NOMO-1 treated with dmso at 0.1 percent for 144 hours (cell line): ENCODE results near the gene SYNJ2.
"Not testable (repeated sequence)": the region's sequence is repeated elsewhere in the genome, so short reads cannot be mapped to it uniquely, and the experiment has no call there.

ENCODE experiments used
- DNase-seq: peaks from one replicate; lab custom pipeline; 2025; ENCODE audit not compliant: unreplicated experiment; lab: John Stamatoyannopoulos, UW

SYNJ2 gene, protein sequence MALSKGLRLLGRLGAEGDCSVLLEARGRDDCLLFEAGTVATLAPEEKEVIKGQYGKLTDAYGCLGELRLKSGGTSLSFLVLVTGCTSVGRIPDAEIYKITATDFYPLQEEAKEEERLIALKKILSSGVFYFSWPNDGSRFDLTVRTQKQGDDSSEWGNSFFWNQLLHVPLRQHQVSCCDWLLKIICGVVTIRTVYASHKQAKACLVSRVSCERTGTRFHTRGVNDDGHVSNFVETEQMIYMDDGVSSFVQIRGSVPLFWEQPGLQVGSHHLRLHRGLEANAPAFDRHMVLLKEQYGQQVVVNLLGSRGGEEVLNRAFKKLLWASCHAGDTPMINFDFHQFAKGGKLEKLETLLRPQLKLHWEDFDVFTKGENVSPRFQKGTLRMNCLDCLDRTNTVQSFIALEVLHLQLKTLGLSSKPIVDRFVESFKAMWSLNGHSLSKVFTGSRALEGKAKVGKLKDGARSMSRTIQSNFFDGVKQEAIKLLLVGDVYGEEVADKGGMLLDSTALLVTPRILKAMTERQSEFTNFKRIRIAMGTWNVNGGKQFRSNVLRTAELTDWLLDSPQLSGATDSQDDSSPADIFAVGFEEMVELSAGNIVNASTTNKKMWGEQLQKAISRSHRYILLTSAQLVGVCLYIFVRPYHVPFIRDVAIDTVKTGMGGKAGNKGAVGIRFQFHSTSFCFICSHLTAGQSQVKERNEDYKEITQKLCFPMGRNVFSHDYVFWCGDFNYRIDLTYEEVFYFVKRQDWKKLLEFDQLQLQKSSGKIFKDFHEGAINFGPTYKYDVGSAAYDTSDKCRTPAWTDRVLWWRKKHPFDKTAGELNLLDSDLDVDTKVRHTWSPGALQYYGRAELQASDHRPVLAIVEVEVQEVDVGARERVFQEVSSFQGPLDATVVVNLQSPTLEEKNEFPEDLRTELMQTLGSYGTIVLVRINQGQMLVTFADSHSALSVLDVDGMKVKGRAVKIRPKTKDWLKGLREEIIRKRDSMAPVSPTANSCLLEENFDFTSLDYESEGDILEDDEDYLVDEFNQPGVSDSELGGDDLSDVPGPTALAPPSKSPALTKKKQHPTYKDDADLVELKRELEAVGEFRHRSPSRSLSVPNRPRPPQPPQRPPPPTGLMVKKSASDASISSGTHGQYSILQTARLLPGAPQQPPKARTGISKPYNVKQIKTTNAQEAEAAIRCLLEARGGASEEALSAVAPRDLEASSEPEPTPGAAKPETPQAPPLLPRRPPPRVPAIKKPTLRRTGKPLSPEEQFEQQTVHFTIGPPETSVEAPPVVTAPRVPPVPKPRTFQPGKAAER (N-terminal part only)

DNA sequence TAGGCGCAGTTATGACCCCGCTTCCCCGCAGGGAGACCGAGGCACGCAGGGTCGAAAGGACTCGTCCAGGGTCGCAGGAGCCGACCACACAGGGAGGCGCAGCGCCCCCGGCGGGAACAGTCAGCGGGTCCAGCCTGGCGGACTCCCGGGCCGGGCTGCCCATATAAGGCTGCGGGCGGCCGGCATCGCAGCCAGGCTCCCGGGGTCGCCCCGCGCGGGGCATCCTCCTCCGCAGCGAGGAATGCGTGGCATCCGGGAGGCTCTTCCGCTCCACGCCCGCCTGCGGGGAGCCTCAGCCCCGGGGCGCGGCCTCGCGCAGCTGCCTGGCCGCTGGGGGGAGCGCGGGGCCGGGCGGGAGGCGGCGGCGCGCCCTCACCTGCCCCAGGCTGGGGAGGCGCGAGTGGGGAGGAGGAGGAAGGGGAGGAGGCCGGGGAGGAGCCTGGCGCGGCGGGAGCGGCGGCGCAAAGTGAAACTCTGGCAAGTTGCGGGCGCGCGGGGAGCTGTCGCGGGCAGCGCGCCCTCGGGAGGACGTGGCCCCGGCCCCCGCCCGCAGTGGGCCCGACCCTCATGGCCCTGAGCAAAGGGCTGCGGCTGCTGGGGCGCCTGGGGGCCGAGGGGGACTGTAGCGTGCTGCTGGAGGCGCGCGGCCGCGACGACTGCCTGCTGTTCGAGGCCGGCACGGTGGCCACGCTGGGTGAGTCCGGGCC, at the start of gene SYNJ2:
SYNJ2 (plus strand) TSS at position 469 of the 707 bp plus-strand sequence; CDS start at position 568, 99 bp downstream.
- DNase-seq: peak; percentile 41

DNA sequence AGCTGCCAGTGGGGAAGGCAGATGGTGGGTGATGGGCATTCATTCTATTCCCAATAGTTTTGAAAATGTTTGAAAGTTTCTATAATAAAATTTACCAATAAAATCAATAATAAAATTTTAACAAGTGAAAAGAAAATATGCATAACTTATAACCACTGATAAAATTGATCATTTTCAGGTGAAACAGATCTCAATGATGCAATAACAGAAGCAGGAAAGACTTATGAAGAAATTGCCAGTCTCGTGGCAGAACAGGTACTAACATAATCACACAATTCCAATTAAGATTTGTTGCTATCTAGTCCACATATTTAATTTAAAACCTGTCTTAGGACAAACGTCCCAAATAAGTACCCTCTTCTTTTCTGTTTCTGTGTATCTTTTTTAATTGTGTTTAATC, 45.9 kb upstream of the SYNJ2 start:
- no peak for DNase-seq

DNA sequence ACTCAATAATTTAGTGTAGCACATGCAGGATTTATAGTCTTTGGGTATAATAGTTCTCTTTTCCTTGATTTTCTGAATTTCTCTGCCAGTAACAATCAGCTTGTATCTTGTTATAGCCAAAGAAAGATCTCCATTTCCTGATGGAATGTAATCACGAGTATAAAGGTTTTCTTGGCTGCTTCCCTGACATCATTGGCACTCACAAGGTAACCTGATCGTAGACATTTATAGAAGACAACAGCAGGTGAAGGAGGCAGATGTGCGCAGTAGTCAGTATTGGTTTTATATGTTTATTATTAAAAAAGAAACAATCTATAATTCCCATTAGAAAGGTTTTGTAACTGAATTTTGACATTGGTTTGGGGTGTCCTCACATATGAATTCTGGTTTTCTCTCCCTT, 44.3 kb upstream of the SYNJ2 start:
- no peak for DNase-seq

DNA sequence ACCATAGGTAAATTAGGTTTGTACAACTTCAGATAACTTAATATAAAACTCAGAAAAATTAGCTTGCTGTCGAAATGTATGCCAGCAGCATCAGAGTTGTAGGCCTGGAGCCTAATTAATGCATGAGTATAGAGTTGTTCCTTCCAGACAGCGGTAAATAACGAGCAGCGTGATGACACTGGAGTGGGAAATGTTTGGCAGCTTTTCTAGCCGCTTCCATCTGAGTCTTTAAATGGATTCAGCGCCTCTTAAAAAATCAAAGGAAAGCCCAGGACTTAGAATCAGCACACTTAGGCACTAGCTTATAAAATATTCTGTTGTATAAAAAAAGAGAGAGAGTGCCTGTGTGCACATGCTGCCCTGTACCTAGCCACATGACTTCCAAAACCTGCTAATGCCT, 43.7 kb upstream of the SYNJ2 start:
- DNase-seq: no peak

DNA sequence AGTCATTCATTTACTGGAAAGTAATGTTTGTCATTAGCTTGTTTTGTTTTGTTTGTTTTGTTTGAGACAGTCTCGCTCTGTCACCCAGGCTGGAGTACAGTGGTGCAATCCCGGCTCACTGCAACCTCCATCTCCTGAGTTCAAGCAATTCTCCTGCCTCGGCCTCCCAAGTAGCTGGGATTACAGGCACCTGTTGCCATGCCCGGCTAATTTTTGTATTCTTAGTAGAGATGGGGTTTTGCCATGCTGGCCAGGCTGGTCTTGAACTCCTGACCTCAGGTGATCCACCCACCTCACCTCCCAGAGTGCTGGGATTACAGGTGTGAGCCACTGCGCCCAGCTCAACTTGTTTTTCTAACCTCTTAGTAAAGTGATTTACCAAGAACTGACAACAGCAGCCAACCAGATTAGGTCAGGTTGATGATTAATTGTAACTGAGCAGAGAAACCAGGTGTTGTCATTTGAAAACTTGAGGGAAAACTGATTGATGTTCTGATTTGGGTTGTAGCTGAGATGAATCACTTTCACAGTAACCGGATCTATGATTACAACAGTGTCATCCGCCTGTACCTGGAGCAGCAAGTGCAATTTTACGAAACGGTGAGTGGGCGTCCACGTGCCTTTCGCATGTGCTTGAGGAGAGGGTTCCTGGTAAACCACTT, 41.2 kb upstream of the SYNJ2 start:
- not testable (repeated sequence) for DNase-seq

DNA sequence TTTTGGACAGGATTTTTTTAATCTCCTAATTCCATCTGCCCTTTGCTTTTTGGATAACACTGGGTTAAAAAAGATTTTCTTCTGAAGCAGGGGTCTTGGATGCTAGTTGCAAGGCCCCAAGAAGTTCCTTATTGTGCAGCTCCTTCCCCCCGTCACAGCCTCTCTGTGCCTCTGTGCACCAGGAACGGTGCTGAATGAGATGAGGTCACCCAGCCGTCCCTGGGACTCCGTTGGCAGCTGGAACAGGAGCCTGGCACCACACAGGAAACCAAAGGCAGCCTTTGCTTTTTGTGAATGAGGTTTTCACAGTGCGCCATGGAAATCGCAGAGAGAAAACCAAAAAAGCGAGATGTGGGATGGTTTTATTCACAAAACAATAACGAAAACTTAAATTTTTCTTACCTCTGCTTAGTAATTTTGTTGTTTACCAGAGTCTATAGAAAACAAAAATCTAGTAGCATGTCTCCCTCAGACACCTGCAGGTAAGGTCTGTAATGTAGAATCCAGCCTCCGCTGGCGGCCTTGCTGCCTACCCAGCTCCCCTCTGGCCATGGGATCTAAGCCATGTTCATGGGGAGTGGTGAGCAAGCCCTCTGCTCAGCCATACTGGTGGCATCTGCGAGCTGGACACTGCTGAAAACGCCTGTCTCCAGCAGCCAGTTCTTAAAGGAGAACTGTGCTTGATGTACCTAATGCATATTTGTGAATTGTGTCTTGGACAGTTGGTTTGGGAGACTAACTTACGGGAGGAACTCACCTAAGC, 40.4 kb upstream of the SYNJ2 start:
- no peak for DNase-seq

DNA sequence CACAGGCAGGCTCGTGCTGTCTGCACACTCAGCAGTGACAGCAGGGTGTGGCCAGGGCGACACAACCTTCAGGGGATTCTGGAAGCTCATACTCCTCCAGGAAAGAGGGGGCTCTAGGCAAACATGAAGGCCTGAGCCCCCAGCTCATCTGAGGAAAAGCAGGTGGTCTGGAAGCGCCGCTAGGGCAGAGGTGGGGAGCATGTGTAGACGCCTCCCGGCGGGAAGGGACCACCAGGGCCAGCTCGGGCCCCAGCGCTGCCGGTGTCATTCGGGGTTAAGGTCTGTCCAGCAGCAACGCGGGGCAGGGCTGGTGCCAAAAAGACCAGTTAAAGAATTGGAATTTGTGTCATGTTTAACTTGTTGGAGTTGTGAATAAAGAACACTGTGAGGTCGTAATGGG, 39.3 kb upstream of the SYNJ2 start:
- no peak for DNase-seq

DNA sequence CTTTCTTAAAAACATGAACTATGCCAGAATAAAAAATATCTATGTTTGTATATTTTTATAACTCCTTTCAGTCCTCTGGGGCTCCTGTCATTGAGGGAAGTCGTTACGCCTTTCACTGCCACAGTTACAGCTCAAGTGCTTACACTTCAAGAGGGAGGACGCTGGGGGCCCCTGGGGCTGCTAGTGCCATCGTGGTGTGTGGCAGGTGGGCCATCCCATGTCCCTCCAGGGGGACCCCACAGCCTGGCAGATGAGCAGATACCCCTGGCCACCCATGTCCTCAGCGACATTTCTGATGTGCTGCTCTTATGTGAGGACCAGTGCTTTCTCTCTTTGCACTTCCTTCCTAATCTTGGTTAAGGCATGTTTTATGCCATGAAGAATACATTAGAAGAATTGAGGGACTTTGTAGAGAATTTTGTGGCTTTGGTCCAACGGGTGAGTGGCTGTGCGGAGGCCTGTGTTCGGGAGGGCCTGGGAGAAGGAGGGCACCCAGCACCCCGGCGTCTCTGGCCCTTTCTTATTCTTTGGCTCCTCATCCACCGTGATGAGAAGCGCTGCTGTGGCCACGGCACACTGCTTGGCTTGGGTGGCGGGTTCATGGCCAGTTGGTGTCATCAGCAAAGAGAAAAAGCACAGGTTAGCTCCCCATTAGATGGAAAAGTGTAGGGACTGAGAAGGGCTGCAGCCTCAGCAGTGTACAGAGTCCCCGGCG, 38.3 kb upstream of the SYNJ2 start:
- DNase-seq: no peak

DNA sequence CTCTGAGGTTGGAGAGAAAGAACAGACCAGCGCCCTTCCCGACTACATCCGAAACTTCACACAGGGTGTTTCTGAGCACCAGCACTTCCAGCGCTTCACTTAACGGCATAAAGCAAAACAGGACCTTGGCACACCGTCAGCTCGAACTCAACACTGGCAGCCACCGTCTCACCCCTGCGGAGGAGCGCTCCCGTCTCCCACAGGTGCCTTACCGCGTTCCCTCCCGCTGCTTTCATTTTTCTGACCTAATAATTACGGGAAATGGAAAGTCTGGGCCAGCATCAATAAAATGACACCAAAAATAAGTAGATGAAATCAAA, 37.7 kb upstream of the SYNJ2 start:
- DNase-seq: no peak

DNA sequence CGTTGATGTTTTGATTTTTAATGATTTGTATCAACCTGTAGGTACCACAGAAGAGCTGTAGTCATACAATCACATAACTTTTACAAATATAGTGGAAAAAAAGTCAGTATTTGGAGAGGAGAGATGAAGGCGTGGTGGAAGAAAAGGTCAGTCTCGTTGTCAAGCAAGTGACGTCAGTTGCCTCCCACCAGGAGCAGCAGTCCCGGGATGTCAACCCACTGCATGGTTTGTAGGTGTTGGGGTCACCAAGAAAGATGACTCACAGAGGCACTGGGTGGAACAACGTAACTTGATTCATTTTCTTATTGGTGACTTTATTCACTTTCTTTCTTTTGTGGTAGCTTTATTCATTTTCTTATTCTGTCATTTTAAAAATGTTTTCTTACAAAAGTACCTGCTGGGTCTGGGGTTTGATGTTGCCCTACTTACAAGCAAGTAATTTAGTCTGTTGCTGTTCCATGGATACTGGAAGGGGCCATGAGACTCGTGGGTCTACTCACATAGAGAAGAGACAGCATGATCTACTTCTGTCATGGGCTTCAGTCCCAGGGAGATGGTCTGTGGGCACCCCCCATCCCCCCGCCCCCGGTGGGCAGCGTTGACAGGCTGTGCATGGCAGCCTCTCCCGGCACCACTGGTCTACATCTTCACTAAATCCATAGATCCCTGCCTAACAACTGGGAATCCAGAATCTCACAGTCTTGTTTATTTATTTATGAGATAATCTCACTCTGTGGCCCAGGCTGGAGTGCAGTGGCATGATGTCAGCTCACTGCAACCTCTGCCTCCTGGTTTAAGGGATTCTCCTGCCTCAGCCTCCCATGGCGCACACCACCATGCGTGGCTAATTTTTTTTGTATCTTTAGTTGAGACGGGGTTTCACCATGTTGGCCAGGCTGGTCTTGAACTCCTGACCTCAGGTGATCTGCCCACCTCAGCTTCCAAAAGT, 36.4 kb upstream of the SYNJ2 start:
- DNase-seq: no peak

DNA sequence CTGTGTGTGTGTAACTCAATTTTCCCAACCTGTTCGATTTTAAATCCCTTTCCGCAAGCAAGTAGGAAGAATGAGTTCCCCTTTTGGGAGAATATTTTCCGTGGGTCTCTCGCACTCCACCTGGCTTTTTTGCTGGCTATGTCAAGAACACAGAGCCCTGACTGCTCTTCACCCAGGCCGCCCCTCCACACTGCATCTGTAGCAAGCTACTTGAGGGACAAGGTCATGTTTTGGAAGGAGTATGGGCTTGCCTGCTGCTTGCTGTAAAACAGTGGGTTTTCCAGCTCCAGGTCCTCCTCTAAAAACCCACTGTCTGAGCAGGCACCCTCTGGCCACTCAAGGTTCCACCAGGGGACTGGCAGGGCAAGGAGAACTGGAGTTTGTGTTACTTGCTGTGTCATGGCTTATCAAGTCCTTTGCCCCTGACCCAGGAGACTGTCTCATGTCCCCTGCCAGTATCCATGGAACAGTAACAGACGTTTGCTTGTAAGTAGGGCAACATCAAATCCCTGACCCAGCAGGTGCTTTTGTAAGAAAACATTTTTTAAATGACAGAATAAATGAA, 35.5 kb upstream of the SYNJ2 start:
- no peak for DNase-seq

DNA sequence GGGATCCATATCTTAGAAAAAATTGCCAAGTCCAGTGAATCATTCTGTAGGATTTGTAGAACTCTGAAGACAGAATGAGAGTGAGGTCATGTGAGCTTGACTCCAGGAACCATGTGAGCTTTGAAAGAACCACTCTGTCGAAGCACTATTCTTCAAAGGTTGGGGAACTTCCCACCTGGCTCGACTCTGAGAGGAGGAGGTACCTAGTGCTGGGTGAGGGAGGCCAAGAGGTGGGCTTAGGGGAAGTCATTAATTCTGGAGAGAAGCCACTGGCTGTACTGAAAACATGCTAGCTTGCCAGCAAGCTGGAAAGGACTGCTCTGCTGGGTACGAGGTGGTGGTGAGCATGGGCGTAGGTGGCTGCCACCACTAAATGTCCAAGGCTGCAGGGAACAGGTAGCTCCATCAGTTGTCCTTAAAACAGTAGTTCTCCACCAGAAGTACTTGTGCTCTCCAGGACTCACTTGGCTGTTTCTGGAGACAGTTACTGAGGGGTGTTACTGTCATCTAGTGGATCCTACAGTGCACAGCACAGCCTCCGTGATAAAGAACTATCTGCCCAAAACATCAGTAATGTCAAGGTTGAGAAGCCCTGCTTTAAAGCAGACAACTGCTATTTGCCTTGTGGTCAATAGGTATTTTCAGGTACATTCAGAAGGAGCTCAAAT, 34.7 kb upstream of the SYNJ2 start:
- DNase-seq: no peak

DNA sequence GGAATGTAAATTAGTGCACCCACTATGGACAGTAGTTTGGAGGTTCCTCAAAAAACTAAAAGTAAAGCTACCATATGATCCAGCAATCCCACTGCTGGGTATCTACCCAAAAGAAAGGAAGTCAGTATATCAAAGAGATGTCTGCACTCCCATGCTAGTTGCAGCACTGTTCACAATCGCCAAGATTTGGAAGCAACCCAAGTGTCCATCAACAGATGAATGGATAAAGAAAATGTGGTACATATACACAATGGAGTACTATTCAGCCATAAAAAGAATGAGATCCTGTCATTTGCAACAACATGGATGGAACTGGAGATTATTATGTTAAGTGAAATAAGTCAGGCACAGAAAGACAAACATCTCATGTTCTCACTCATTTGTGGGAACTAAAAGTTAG, 30.8 kb upstream of the SYNJ2 start:
- DNase-seq: not testable (repeated sequence)

DNA sequence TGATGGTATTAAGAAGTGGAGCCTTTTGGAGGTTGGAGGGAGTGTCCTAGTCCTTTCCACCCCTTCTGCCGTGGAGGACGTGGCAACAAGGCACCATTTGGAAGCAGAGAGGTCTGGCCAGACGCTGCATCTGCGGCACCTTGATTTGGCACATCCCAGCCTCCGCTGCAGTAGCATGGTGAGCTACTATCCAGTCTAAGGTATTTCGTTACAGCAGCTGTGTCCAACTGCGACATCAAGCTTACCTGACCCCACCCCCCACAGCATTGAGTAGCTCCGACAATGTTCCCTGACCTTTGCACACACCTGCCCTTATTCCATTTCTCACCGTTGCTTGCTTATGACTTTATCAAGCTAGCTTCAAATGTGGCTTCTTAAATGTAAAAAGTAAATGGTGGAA, 29.8 kb upstream of the SYNJ2 start:
- no peak for DNase-seq

DNA sequence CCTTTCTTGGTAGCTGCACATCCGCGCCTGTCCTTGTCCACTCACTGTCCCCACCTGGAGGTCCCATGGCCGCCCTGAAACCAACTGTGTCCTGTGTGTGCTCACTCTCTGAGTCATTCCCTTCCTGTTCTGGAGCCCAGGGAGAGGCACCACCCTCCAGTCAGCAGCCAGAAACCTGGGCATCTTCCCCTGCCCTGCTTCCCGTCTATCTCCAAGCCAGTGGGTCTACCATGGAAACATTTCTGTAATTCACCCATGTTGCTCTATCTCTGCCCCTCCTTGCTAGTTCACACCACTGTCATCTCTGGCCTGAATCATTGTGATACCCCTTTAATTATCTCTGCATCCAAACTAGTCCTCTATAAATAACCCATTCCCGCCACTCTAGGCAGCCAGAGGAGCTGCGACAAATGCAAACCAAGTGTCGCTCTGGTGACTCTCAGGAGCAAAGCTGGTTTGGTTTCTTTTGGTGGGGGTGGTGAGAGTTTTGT, 28.8 kb upstream of the SYNJ2 start:
- no peak for DNase-seq

DNA sequence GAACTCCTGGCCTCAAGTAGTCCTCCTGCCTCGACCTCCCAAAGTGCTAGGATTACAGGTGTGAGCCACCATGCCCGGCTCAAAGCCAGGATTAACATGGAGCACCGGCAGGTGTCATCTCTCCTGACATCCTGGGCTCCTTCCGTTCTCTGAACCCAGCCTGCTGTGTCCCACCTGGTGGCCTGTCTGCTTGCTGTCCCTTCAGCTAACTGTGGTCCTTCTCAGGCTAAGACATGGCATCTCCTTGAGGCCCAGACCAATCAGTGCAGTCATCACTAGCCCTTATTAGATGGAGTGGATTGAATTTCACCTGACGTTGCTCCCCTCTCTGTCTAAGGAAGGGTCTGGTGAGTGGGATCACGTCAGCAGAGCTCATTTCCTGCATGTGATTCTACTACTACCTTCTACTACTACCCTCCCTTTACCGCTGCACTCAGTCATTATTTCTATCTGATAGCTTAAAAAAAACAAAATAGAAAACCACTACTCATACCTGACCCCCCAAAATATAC, 28.0 kb upstream of the SYNJ2 start:
- no peak for DNase-seq
